NCI-H128 (cell line): ENCODE data around the gene CNOT3.
"Not testable (repeated sequence)": the region's sequence is repeated elsewhere in the genome, so short reads cannot be mapped to it uniquely, and the experiment has no call there.

Source experiments
- DNase-seq: peaks from one replicate; lab custom pipeline; 2025; ENCODE audit not compliant: unreplicated experiment; lab: John Stamatoyannopoulos, UW

CNOT3 gene

GRCh38 chr19:54191011-54191810 is 53.6 kb downstream of the CNOT3 start, which contains the start of gene TSEN34:
Gene TSEN34 (plus strand): TSS chr19:54191308. CDS start chr19:54191365, 57 bp downstream.
- peak; percentile 76 for DNase-seq

DNA sequence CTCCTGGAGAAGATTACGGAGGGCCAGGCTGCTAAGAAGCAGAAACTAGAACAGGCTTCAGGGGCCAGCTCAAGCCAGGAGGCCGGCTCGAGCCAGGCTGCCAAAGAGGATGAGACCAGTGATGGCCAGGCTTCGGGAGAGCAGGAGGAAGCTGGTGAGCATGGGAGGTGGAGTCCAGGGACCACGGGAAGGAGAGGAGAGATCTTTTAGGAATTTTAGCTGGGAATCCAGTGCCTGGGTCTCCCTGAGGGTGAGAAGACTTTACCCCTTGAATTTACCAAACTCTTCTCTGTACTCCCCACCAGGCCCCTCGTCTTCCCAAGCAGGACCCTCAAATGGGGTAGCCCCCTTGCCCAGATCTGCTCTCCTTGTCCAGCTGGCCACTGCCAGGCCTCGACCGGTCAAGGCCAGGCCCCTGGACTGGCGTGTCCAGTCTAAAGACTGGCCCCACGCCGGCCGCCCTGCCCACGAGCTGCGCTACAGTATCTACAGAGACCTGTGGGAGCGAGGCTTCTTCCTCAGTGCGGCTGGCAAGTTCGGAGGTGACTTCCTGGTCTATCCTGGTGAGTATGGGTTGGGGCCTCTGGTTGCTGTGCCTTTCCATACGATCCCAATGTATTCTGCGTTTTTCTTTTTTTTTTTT is 54.4 kb downstream of the CNOT3 start:
- DNase-seq, result no peak

GRCh38 chr19:54193011-54193410 is 55.4 kb downstream of the CNOT3 start:
- no peak for DNase-seq

- not testable (repeated sequence) for DNase-seq
Observed at GRCh38 chr19:54194463-54194862, 56.9 kb downstream of the CNOT3 start.

DNA sequence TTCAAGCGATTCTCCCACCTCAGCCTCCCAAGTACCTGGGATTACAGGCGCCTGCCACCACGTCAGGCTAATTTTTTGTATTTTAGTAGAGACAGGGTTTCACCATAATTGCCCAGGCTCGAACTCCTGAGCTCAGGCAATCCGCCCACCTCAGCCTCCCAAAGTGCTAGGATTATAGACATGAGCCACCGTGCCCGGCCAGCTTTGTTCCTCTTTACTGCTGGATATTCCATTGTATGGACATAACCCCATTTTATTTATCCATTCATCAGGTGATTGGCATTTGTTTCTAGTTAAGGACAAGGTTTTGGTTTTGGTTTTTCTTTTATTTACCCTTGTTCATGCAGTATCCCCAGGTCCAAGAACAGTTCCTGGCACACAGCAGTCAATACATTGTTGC is 59.0 kb downstream of the CNOT3 start:
- no peak for DNase-seq

DNA sequence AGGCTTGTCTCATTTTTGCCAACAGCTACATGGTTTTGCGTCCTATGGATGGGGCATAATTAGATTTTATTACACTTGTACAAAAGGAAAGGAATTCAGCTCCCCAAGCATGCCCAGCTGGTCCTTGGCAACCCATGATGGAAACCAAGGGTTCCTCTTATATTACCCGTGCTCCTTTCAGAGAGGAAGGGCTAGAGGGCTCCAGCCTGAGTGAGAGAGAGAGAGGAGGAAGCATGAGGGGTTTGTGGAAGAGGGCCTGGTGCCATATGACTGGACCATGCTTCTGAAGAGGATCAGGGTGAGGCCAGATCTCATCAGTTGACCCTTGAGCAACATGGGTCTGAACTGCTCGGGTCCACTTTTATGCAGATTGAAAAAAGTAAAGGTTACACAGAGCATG is 59.6 kb downstream of the CNOT3 start:
- no peak for DNase-seq

GRCh38 chr19:54199401-54199800 is 61.8 kb downstream of the CNOT3 start:
- no peak for DNase-seq

GRCh38 chr19:54201172-54201701 is 63.7 kb downstream of the CNOT3 start:
- DNase-seq, result no peak

- no peak for DNase-seq
Observed at GRCh38 chr19:54201980-54202379, 64.4 kb downstream of the CNOT3 start.

DNA sequence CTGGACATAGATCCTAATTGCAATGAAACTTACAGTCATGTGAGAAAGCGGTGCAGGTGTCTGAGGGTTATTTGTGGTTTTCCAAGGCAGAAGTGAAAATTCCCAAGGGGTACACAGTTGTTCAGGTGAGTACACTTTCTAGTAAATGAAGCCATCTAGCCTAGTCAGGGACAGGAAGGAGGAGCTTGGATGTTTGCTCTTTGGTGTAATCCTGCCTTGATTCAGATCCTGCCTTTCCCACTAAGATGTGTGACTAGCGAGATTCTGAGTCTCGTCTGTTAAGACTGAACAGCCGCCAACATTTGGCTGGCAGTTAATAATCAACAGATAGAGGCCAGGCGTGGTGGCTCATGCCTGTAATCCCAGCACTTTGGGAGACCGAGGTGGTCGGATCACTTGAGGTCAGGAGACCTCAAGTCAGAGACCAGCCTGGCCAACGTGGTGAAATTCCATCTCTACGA is 65.6 kb downstream of the CNOT3 start:
- no peak for DNase-seq

DNA sequence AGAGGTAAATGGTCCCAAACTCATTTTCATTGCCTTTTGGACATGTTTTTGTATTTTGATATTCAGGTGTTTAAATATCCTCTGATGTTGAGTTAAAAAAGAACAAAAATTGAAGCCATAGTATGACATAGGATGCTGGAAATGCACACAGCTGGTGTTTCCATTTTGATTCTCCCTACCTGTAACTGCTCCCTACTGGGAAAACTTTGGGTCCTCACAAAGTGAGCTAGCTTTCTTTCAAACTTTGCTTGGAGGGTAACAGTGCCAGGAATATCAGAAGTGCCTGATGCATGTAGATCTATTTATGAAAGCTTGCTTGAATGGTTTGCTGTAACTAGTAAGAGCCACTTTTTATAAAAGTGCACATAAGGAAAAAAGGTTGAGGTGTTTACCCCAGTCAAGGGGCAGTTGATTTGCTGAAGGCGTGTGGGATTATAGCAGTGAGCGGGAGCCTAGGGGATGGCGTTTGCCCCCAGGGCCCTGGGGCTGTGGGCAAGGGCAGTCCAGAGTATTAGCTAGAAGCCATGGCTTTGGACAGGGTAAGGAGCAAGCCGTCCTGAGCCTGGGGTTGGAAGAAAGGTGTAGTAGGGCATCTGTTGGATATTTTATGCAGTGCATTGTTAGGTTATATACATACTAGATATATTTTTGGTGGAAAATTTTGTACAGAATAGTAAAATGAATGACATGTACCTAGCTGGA is 67.4 kb downstream of the CNOT3 start:
- no peak for DNase-seq
